HUES64 (cell line): ENCODE data around the gene BCAT1.
"Not testable (repeated sequence)": the region's sequence is repeated elsewhere in the genome, so short reads cannot be mapped to it uniquely, and the experiment has no call there.

Experiments used
- H3K27ac ChIP-seq: 2 replicates; pipeline ENCODE4 v1.7.0; 2013; ENCODE audit warnings: low read depth, low read length, inconsistent platforms
- H3K27me3 ChIP-seq: 2 replicates; pipeline ENCODE4 v1.6.1; 2013; ENCODE audit warnings: mild to moderate bottlenecking, low read length; ENCODE audit not compliant: insufficient read depth
- H3K36me3 ChIP-seq: 2 replicates; pipeline ENCODE4 v1.6.1; 2013; ENCODE audit warnings: mild to moderate bottlenecking, low read length; ENCODE audit not compliant: insufficient read depth
- H3K4me1 ChIP-seq: 2 replicates; pipeline ENCODE4 v1.6.1; 2013; ENCODE audit warnings: mild to moderate bottlenecking, low read length, moderate library complexity; ENCODE audit not compliant: insufficient read depth
- H3K4me3 ChIP-seq: 2 replicates; pipeline ENCODE4 v1.5.1; 2013; ENCODE audit warnings: mild to moderate bottlenecking, low read length, moderate library complexity
- H3K9ac ChIP-seq: 2 replicates; pipeline ENCODE4 v1.6.1; 2013; ENCODE audit warnings: mild to moderate bottlenecking, low read depth, low read length
- H3K9me3 ChIP-seq: 2 replicates; pipeline ENCODE4 v1.6.1; 2013; ENCODE audit warnings: low read depth, low read length; ENCODE audit not compliant: insufficient read depth
- WGBS: fragments of 150-250, 120-280 bp; methylation state at CpG from one replicate; pipeline ENCODE4 v1.1.7; 2013; ENCODE audit warnings: missing lambda C conversion rate; 5-methylcytosine and 5-hydroxymethylcytosine counted together

The BCAT1 gene

DNA sequence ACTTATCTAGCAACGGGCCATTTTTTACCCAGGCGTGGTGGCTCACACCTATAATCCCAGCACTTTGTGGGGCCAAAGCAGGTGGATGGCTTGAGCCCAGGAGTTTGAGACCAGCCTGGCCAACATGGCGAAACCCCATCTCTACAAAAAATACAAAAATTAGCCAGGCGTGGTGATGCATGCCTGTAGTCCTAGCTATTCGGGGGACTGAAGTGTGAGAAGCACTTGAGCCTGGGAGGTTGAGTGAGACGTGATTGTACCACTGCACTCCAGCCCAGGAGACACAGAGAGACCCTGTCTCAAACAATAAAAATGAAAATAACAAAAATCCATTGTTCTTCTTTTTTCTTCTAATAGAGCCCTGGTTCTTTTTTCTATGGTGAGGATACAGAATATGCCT, 7.5 kb upstream of the BCAT1 start:
- H3K9me3 ChIP-seq, H3K4me3 ChIP-seq, H3K9ac ChIP-seq, H3K27ac ChIP-seq, H3K27me3 ChIP-seq, H3K36me3 ChIP-seq: not testable (repeated sequence)
- WGBS: 95% methylated on average over 6 of the region's 6 CpGs
- H3K4me1 ChIP-seq: peaks cover 15% of the 10 kb centered on the region

DNA sequence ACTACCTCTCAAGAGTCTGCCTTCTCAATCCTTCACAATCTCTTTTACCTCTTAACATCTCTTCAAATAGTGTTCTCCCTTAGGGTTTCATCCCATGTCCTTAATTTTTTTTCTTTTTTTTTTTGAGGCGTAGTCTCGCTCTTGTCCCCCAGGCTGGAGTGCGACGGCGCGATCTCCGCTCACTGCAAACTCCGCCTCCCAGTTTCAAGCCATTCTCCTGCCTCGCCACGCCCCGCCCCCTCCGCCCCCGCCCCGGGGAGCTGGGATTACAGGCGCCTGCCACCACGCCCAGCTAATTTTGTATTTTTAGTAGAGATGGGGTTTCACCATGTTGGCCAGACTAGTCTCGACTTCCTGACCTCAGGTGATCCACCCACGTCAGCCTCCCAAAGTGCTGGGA, 7.0 kb upstream of the BCAT1 start:
- Histone ChIP-seq H3K9ac (no peak overlapping the region), H3K4me3 (no peak overlapping the region), H3K27ac (no peak overlapping the region), H3K4me1 (peaks cover 15% of the 10 kb centered on the region), H3K27me3 (no peaks in the 10 kb centered on the region), H3K9me3 (no peaks in the 10 kb centered on the region), H3K36me3 (no peaks in the 10 kb centered on the region)
- WGBS: 90% methylated on average over 18 of the region's 18 CpGs

DNA sequence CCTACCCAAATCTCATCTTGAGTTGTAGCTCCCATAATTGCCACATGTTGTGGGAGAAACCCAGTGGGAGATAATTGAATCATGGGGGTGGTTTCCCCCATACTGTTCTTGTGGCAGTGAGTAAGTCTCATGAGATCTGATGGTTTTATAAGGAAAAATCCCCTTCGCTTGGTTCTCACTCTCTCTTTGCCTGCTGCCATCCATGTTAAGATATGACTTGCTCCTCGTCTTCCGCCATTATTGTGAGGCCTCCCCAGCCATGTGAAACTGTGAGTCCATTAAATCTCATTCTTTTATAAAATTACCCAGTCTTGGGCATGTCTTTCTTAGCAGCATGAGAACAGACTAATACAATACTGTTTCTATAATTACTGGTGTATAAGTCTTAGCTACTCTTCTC, 6.5 kb upstream of the BCAT1 start:
- no peak overlapping the region for H3K9ac ChIP-seq
- H3K9me3 ChIP-seq: no peaks in the 10 kb centered on the region
- peaks cover 16% of the 10 kb centered on the region for H3K4me1 ChIP-seq
- no peaks in the 10 kb centered on the region for H3K36me3 ChIP-seq
- no peak overlapping the region for H3K4me3 ChIP-seq
- 95% methylated on average over 3 of the region's 3 CpGs for WGBS
- H3K27ac ChIP-seq: no peak overlapping the region
- no peaks in the 10 kb centered on the region for H3K27me3 ChIP-seq

GRCh38 chr12:24954261-24954660, 5.4 kb upstream of the BCAT1 start:
- no peak overlapping the region for H3K4me3 ChIP-seq
- no peak overlapping the region for H3K9ac ChIP-seq
- no peak overlapping the region for H3K27ac ChIP-seq
- H3K27me3 ChIP-seq: no peaks in the 10 kb centered on the region
- H3K4me1 ChIP-seq: peaks cover 23% of the 10 kb centered on the region
- 80% methylated on average over 3 of the region's 3 CpGs for WGBS
- H3K9me3 ChIP-seq: no peaks in the 10 kb centered on the region
- no peaks in the 10 kb centered on the region for H3K36me3 ChIP-seq

GRCh38 chr12:24952389-24952788, 3.5 kb upstream of the BCAT1 start:
- Histone ChIP-seq H3K9me3 (no peaks in the 10 kb centered on the region), H3K4me3 (no peak overlapping the region), H3K27me3 (no peaks in the 10 kb centered on the region), H3K9ac (no peak overlapping the region), H3K4me1 (peaks cover 23% of the 10 kb centered on the region), H3K36me3 (no peaks in the 10 kb centered on the region), H3K27ac (no peak overlapping the region)
- WGBS: 33% methylated on average over 1 of the region's 1 CpG

- Histone ChIP-seq H3K27ac (no peak overlapping the region), H3K4me1 (peaks cover 37% of the 10 kb centered on the region), H3K9ac (no peak overlapping the region), H3K27me3 (no peaks in the 10 kb centered on the region), H3K36me3 (peaks cover 5% of the 10 kb centered on the region; the same call in 1 of the 2 replicates), H3K4me3 (no peak overlapping the region), H3K9me3 (no peaks in the 10 kb centered on the region)
- 76% methylated on average over 3 of the region's 3 CpGs for WGBS
These were observed 1.4 kb upstream of the BCAT1 start for GRCh38 chr12:24950231-24950834.

DNA sequence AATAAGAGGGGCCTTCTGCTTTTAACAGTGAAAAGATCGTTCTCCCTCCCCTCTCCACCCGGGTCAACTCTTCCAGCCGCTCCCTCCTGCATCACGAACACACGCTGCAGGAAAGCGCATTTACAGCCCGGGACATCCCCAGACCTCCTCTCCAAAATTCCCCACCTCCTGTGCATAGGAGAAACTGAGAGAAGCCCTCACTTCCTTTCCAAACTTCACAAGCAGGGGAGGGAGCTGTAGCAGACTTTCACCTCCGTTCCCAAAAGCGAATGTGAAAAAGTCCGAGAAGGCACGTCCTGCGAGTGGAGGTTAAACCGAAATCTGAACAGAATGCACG, 513 bp downstream of the BCAT1 start:
- H3K9me3 ChIP-seq: no peaks in the 10 kb centered on the region
- H3K4me3 ChIP-seq: peak overlapping the region; percentile 96
- H3K27me3 ChIP-seq: no peaks in the 10 kb centered on the region
- peak overlapping the region; percentile 99 for H3K27ac ChIP-seq
- peak overlapping the region; percentile 99 for H3K9ac ChIP-seq
- H3K4me1 ChIP-seq: peaks cover 52% of the 10 kb centered on the region
- under 1% methylated on average over 14 of the region's 14 CpGs for WGBS
- peaks cover 20% of the 10 kb centered on the region; the same call in 1 of the 2 replicates for H3K36me3 ChIP-seq

- Histone ChIP-seq H3K27me3 (no peaks in the 10 kb centered on the region), H3K4me1 (peaks cover 50% of the 10 kb centered on the region), H3K9me3 (no peaks in the 10 kb centered on the region), H3K27ac (peak overlapping the region; percentile 99), H3K4me3 (peak overlapping the region; percentile 96), H3K9ac (peak overlapping the region; percentile 99), H3K36me3 (peaks cover 23% of the 10 kb centered on the region; the same call in 1 of the 2 replicates)
- WGBS: 2% methylated on average over 8 of the region's 12 CpGs
These were observed 1.1 kb downstream of the BCAT1 start for GRCh38 chr12:24947541-24948419.

GRCh38 chr12:24945845-24946244, 3.1 kb downstream of the BCAT1 start:
- H3K4me3 ChIP-seq: peak overlapping the region; percentile 96
- H3K4me1 ChIP-seq: peaks cover 48% of the 10 kb centered on the region
- peak overlapping the region; percentile 94 for H3K27ac ChIP-seq
- peak overlapping the region; percentile 99; the same call in 1 of the 2 replicates for H3K9ac ChIP-seq
- H3K9me3 ChIP-seq: no peaks in the 10 kb centered on the region
- peaks cover 27% of the 10 kb centered on the region; the same call in 1 of the 2 replicates for H3K36me3 ChIP-seq
- no peaks in the 10 kb centered on the region for H3K27me3 ChIP-seq

- Histone ChIP-seq H3K27me3 (no peaks in the 10 kb centered on the region), H3K4me1 (peaks cover 53% of the 10 kb centered on the region), H3K36me3 (peaks cover 27% of the 10 kb centered on the region; the same call in 1 of the 2 replicates), H3K27ac (no peak overlapping the region), H3K4me3 (no peak overlapping the region), H3K9ac (no peak overlapping the region), H3K9me3 (no peaks in the 10 kb centered on the region)
- WGBS: 88% methylated on average over 1 of the region's 1 CpG
These were observed 3.9 kb downstream of the BCAT1 start for GRCh38 chr12:24945039-24945438.

GRCh38 chr12:24944601-24944975, 4.3 kb downstream of the BCAT1 start:
- Histone ChIP-seq H3K9ac (no peak overlapping the region; the same call in 1 of the 2 replicates), H3K27ac (no peak overlapping the region), H3K27me3 (no peaks in the 10 kb centered on the region), H3K36me3 (peaks cover 27% of the 10 kb centered on the region; the same call in 1 of the 2 replicates), H3K4me1 (peaks cover 56% of the 10 kb centered on the region), H3K9me3 (no peaks in the 10 kb centered on the region), H3K4me3 (no peak overlapping the region)
- WGBS: 92% methylated on average over 2 of the region's 2 CpGs
